HG02943 (cell line): ENCODE data around the gene ADTRP.

Experiments used
- ATAC-seq: cut with Tn5 transposase; IDR thresholded peaks from one replicate; pipeline ENCODE4 v1.9.1; 2021; ENCODE audit warnings: mild to moderate bottlenecking, low read depth, moderate library complexity; ENCODE audit not compliant: unreplicated experiment

ADTRP gene

GRCh38 chr6:11729076-11729475, 49.5 kb downstream of the ADTRP start:
- ATAC-seq, result no peak

GRCh38 chr6:11727998-11728961, 50.3 kb downstream of the ADTRP start:
- no peak for ATAC-seq

- ATAC-seq, result no peak
Observed at GRCh38 chr6:11727346-11727997, 51.1 kb downstream of the ADTRP start.

GRCh38 chr6:11724286-11724685, 54.3 kb downstream of the ADTRP start:
- no peak for ATAC-seq

GRCh38 chr6:11722805-11723631, 55.6 kb downstream of the ADTRP start:
- no peak for ATAC-seq

- no peak for ATAC-seq
Observed at GRCh38 chr6:11722220-11722619, 56.4 kb downstream of the ADTRP start.

- ATAC-seq, result no peak
Observed at GRCh38 chr6:11718463-11718862, 60.1 kb downstream of the ADTRP start.

- ATAC-seq, result no peak
Observed at GRCh38 chr6:11718031-11718430, 60.6 kb downstream of the ADTRP start.

GRCh38 chr6:11714798-11715285, 63.8 kb downstream of the ADTRP start:
- ATAC-seq, result no peak

- ATAC-seq, result no peak
Observed at GRCh38 chr6:11714116-11714797, 64.3 kb downstream of the ADTRP start.

GRCh38 chr6:11712760-11713159, 65.8 kb downstream of the ADTRP start:
- no peak for ATAC-seq

- no peak for ATAC-seq
Observed at GRCh38 chr6:11711984-11712711, 66.5 kb downstream of the ADTRP start.

GRCh38 chr6:11711003-11711983, 67.3 kb downstream of the ADTRP start:
- no peak for ATAC-seq

GRCh38 chr6:11710311-11710761, 68.3 kb downstream of the ADTRP start:
- ATAC-seq, result no peak

- no peak for ATAC-seq
Observed at GRCh38 chr6:11706171-11706570, 72.4 kb downstream of the ADTRP start.

GRCh38 chr6:11705483-11705882, 73.1 kb downstream of the ADTRP start:
- ATAC-seq, result no peak

- no peak for ATAC-seq
Observed at GRCh38 chr6:11705069-11705468, 73.5 kb downstream of the ADTRP start.

GRCh38 chr6:11703725-11704124, 74.9 kb downstream of the ADTRP start:
- no peak for ATAC-seq
